RWPE2 (cell line): Measurements from ENCODE around the gene RELN.
A peak's percentile ranks its signal among the peaks of the same experiment; 100 is the strongest.

Experiments
- ATAC-seq: fragments of 200-7000 bp; cut with Tn5 transposase; 3 replicates; pipeline ENCODE4 v1.9.1; 2021; ENCODE audit warnings: low read depth
- DNase-seq: peaks from one replicate; pipeline ENCODE4 v3.0.0-alpha.2; 2020; ENCODE audit warnings: low spot score
- H3K27ac ChIP-seq: fragments of 450-650 bp; 2 replicates; pipeline ENCODE4 v1.5.1; 2017; ENCODE audit warnings: mild to moderate bottlenecking; ENCODE audit not compliant: poor library complexity, severe bottlenecking
- H3K27me3 ChIP-seq: fragments of 250-450 bp; sonication (Bioruptor Pico); 2 replicates; pipeline ENCODE4 v1.5.1; 2021; ENCODE audit warnings: mild to moderate bottlenecking, moderate library complexity; ENCODE audit not compliant: insufficient read depth, poor library complexity, severe bottlenecking
- H3K36me3 ChIP-seq: fragments of 250-450 bp; sonication (Bioruptor Pico); 2 replicates; pipeline ENCODE4 v1.5.1; 2020; ENCODE audit warnings: low read depth, mild to moderate bottlenecking, moderate library complexity
- H3K4me1 ChIP-seq: fragments of 250-450 bp; sonication (Bioruptor Pico); 2 replicates; pipeline ENCODE4 v1.5.1; 2021; ENCODE audit warnings: mild to moderate bottlenecking, moderate library complexity; ENCODE audit not compliant: insufficient read depth, poor library complexity, severe bottlenecking
- H3K4me3 ChIP-seq: fragments of 250-450 bp; sonication (Bioruptor Pico); 2 replicates; pipeline ENCODE4 v1.5.1; 2021; ENCODE audit warnings: mild to moderate bottlenecking, moderate library complexity; ENCODE audit not compliant: severe bottlenecking
- H3K9me3 ChIP-seq: fragments of 250-450 bp; sonication (Bioruptor Pico); 2 replicates; pipeline ENCODE4 v1.5.1; 2021; ENCODE audit warnings: mild to moderate bottlenecking, moderate library complexity; ENCODE audit not compliant: severe bottlenecking
- TF ChIP-seq, protein P1 (sequence below): fragments of 450-650 bp; IDR thresholded peaks from one replicate; pipeline ENCODE4 v1.5.1; 2017; ENCODE audit warnings: mild to moderate bottlenecking, moderate library complexity; ENCODE audit not compliant: poor library complexity, severe bottlenecking

Gene RELN

DNA sequence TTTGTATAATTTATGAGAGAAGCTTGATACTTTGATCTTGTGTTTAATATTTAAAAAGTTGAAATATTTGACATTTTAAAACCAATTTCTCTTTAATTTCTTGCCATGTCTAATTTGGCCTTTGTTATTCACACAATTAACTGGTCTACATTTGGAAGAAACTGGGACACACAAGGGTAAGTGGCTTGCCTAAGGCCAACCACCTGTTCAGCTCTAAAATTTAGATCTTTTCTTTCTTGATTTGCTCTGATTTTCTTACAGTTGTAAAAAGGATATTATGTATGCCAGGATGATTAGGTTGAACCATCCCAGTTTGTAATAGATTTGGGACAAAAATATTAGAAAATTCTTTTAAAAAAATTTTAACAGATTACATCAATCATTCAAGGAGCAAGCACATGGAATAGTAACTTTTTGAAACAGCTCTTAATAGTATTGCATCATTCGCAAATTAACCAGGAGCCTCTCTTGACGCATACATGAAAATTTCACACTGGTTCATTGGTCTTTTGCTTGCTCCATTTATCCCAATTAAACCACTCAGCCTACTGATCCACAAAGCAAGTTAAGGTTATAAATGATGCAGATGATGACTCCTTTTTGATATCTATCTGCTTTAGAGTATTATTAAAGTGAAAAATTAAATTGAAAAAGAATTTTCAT, 321.0 kb downstream of the RELN start:
- no peak for ATAC-seq
- TF ChIP-seq, protein P1, sequence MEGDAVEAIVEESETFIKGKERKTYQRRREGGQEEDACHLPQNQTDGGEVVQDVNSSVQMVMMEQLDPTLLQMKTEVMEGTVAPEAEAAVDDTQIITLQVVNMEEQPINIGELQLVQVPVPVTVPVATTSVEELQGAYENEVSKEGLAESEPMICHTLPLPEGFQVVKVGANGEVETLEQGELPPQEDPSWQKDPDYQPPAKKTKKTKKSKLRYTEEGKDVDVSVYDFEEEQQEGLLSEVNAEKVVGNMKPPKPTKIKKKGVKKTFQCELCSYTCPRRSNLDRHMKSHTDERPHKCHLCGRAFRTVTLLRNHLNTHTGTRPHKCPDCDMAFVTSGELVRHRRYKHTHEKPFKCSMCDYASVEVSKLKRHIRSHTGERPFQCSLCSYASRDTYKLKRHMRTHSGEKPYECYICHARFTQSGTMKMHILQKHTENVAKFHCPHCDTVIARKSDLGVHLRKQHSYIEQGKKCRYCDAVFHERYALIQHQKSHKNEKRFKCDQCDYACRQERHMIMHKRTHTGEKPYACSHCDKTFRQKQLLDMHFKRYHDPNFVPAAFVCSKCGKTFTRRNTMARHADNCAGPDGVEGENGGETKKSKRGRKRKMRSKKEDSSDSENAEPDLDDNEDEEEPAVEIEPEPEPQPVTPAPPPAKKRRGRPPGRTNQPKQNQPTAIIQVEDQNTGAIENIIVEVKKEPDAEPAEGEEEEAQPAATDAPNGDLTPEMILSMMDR: no peak
- H3K4me3 ChIP-seq: no peak overlapping the region
- H3K9me3 ChIP-seq: no peaks in the 10 kb centered on the region
- H3K27ac ChIP-seq: no peak overlapping the region
- no peak for DNase-seq
- no peaks in the 10 kb centered on the region for H3K27me3 ChIP-seq
- H3K4me1 ChIP-seq: no peaks in the 10 kb centered on the region
- no peaks in the 10 kb centered on the region for H3K36me3 ChIP-seq

DNA sequence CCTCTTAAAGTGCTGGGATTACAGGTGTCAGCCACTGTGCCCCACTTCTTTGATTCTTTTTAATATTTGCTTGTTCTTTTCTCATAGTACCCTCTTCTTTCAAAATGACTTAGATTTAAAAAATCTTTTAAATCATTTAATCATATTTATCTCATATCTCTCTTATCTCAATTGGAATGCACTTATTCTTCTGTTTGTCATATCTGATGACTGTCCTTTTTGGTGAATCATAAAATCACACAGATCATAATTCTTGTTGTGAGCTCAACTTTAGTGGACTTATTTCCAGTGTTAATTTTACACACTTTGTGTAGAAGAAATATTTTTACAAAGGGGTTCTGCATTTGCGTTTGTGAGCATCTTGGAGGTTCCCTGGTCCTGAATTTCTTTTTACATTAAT, 323.1 kb downstream of the RELN start:
- Histone ChIP-seq H3K36me3 (no peaks in the 10 kb centered on the region), H3K27me3 (no peaks in the 10 kb centered on the region), H3K27ac (no peak overlapping the region), H3K4me3 (no peak overlapping the region), H3K9me3 (no peaks in the 10 kb centered on the region), H3K4me1 (no peaks in the 10 kb centered on the region)
- ATAC-seq (no peak), DNase-seq (no peak)
- TF ChIP-seq, protein P1: no peak

DNA sequence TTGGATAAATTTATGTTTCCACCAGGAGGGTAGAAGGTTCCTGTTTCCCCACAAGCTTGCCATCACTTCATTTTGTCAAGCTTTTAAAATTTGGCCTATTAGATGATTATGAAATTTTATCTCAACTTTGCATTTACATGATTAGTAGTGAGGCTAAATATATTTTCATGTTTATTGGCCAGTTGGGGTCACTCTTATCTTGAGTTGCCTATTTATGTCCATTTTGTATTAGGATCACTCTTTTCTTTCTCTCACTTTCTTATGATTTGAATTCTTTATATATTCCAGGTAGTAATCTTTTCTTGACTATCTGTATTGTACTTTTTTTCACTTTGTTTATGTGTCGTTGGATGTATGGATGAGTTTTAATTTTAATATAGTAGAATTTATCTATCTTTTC, 324.9 kb downstream of the RELN start:
- ATAC-seq: no peak
- H3K27ac ChIP-seq: no peak overlapping the region
- no peaks in the 10 kb centered on the region for H3K9me3 ChIP-seq
- no peak overlapping the region for H3K4me3 ChIP-seq
- TF ChIP-seq, protein P1: peak; percentile 21
- DNase-seq: no peak
- no peaks in the 10 kb centered on the region for H3K36me3 ChIP-seq
- peaks cover 13% of the 10 kb centered on the region for H3K4me1 ChIP-seq
- no peaks in the 10 kb centered on the region for H3K27me3 ChIP-seq

DNA sequence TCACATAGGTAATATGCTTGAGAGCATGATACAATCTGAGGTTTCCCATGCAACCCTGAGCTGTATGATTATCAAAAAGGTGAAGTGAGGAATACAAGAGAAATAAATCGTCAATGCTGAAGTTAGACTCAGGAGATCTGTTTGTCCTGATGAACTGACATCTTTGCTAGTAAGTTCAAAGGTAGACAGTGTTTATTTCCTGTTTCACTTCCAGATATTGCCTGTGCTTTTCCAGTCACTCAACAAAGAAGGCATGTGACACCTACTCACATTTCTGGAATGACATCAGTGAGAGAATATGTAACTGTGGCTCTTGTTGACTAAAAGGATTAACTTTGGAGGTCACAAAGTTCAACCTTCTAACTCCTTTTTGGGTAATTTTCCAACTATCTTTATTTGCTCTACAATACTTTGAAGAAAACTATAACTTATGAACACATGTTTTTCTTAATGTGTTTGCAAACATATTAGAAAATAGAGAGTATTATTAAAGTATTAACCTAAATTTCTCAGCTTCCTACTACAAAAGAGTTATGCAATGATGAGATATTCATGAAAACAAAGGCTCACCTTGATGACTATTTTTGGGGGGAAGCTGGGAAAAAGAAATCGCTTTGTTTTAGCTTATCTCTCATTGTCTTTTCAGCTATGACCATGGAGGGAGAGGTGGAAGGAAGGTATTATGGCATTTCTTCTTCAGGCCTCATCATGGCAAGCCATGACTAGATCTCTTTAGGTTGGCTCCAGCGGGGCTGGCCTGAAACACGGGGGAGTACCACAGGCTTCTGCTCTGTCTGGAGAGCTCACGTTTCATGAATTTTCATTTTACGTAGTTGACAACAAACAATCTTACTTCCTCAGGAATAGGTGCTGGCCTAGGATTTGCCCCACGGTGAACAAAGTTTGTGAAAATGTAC, 328.7 kb downstream of the RELN start:
- no peak for DNase-seq
- H3K9me3 ChIP-seq: no peaks in the 10 kb centered on the region
- H3K27ac ChIP-seq: peak overlapping the region; percentile 31
- ATAC-seq: peak; percentile 80
- H3K4me1 ChIP-seq: peaks cover 13% of the 10 kb centered on the region
- no peaks in the 10 kb centered on the region for H3K36me3 ChIP-seq
- no peak overlapping the region for H3K4me3 ChIP-seq
- TF ChIP-seq, protein P1: no peak
- H3K27me3 ChIP-seq: no peaks in the 10 kb centered on the region
